B cell (primary cell): ENCODE data around the gene ARHGDIB. TPM values are rescaled to one million over a fixed set of nuclear protein-coding genes. Genes with fewer than 3 reads are reported as not detected.

Experiments
- ATAC-seq: fragments of 200-7000 bp; cut with Tn5 transposase; one replicate; pipeline ENCODE4 v1.10.0; 2021; ENCODE audit warnings: low read depth, mild to moderate bottlenecking, moderate number of reproducible peaks, moderate library complexity
- CTCF ChIA-PET: fragments of 350-600 bp; sonication (Branson Sonifier 250); formaldehyde crosslinking; loops from one replicate; lab custom pipeline; 2021; ENCODE audit warnings: antibody characterized with exemption, inconsistent platforms; lab: Charles Lee
- POLR2A ChIA-PET: fragments of 350-600 bp; sonication (Branson Sonifier 250); formaldehyde crosslinking; loops from one replicate; lab custom pipeline; 2021; ENCODE audit warnings: antibody characterized with exemption; lab: Charles Lee
- DNase-seq: peaks from one replicate; pipeline ENCODE4 v3.0.0; 2013
- H2AFZ ChIP-seq: 2 replicates; pipeline ENCODE4 v1.6.1; 2012; ENCODE audit warnings: mild to moderate bottlenecking, low read depth, low read length; ENCODE audit not compliant: insufficient read depth, poor library complexity, severe bottlenecking
- H3K27ac ChIP-seq, 2 donors: 1 replicate in 1 of 2; 2 replicates in 1 of 2; pipeline ENCODE4 v1.5.1; 2012 to 2013; ENCODE audit warnings: low read length in 2 of 2, mild to moderate bottlenecking in 2 of 2, moderate library complexity in 1 of 2
- H3K27me3 ChIP-seq, 4 experiments: fragments of 200-600 bp in 1 of 4; sonication (generic) in 1 of 4; replicated peaks in 1 of 4; 1 replicate in 2 of 4; 2 replicates in 2 of 4; pipeline versions ENCODE4 v1.6.1 to v1.7.0; 2013 to 2016; ENCODE audit warnings: low read length in 3 of 4, mild to moderate bottlenecking in 2 of 4, mixed read lengths in 1 of 4, moderate library complexity in 1 of 4; ENCODE audit not compliant: insufficient read depth in 4 of 4, control insufficient read depth in 3 of 4; ENCODE audit errors: control extremely low read depth in 1 of 4
- H3K36me3 ChIP-seq, 2 experiments: replicated peaks in 1 of 2; 1 replicate in 1 of 2; 2 replicates in 1 of 2; pipeline versions ENCODE4 v1.6.1 to v1.7.1; 2013; ENCODE audit warnings: low read length in 1 of 2; ENCODE audit not compliant: insufficient read depth in 2 of 2, control insufficient read depth in 1 of 2; ENCODE audit errors: control extremely low read depth in 1 of 2, extremely low read depth in 1 of 2
- H3K4me1 ChIP-seq, 2 donors: fragments of 200-600 bp in 1 of 2; sonication (generic) in 1 of 2; 1 replicate in 1 of 2; 2 replicates in 1 of 2; pipeline versions ENCODE4 v1.5.1 to v1.6.1; 2013 to 2017; ENCODE audit warnings: low read length in 2 of 2; ENCODE audit not compliant: control insufficient read depth in 2 of 2, insufficient read depth in 2 of 2
- H3K4me2 ChIP-seq: replicated peaks from 2 replicates; pipeline ENCODE3; 2012; ENCODE audit warnings: mild to moderate bottlenecking, low read depth, low read length; ENCODE audit not compliant: poor library complexity, severe bottlenecking
- H3K4me3 ChIP-seq, 5 experiments: fragments of 200-600 bp in 1 of 5; sonication (generic) in 1 of 5; 1 replicate in 3 of 5; 2 replicates in 2 of 5; pipeline versions ENCODE4 v1.5.1 to v1.7.0; 2011 to 2016; ENCODE audit warnings: low read length in 4 of 5, mild to moderate bottlenecking in 4 of 5, low read depth in 2 of 5, control low read depth in 1 of 5, moderate library complexity in 1 of 5; ENCODE audit not compliant: insufficient read depth in 1 of 5; ENCODE audit errors: control extremely low read depth in 1 of 5, extremely low read depth in 1 of 5
- H3K79me2 ChIP-seq: fragments of 200-600 bp; sonication (generic); one replicate; pipeline ENCODE4 v1.6.0; 2016; ENCODE audit warnings: low read length; ENCODE audit not compliant: control insufficient read depth, insufficient read depth
- H3K9ac ChIP-seq: fragments of 200-600 bp; sonication (generic); 2 replicates; pipeline ENCODE4 v1.6.1; 2017; ENCODE audit warnings: mild to moderate bottlenecking, low read length, moderate library complexity
- H3K9me3 ChIP-seq, 3 donors: one replicate each; pipeline versions ENCODE4 v1.6.1 to v1.7.1; 2013; ENCODE audit warnings: low read length in 2 of 3; ENCODE audit not compliant: control insufficient read depth in 2 of 3, insufficient read depth in 1 of 3; ENCODE audit errors: control extremely low read depth in 1 of 3
- H4K20me1 ChIP-seq: 2 replicates; pipeline ENCODE4 v1.6.0; 2012; ENCODE audit warnings: mild to moderate bottlenecking, low read length; ENCODE audit not compliant: insufficient read depth, control insufficient read depth, poor library complexity, severe bottlenecking
- H3K27ac Mint-ChIP-seq: one replicate; pipeline ENCODE4 v1.8.0; 2021; ENCODE audit warnings: mixed read lengths
- H3K27me3 Mint-ChIP-seq: one replicate; pipeline ENCODE4 v1.8.0; 2021; ENCODE audit warnings: mixed read lengths
- H3K4me1 Mint-ChIP-seq: one replicate; pipeline ENCODE4 v1.8.0; 2021; ENCODE audit warnings: mixed read lengths
- H3K4me3 Mint-ChIP-seq: one replicate; pipeline ENCODE4 v1.8.0; 2021; ENCODE audit warnings: mixed read lengths
- H3K9me3 Mint-ChIP-seq: one replicate; pipeline ENCODE4 v1.8.0; 2022; ENCODE audit warnings: mixed read lengths; ENCODE audit not compliant: insufficient read depth
- CTCF ChIP-seq: fragments of 200-600 bp; IDR thresholded peaks from one replicate; pipeline ENCODE4 v1.8.0; 2022; ENCODE audit warnings: antibody characterized with exemption, mild to moderate bottlenecking
- EZH2 ChIP-seq: IDR thresholded peaks from 2 replicates; pipeline ENCODE4 v1.6.1; 2012; ENCODE audit warnings: borderline replicate concordance, low read depth, mild to moderate bottlenecking, moderate library complexity, low read length; ENCODE audit not compliant: insufficient read depth, poor library complexity, severe bottlenecking
- WGBS: methylation state at CpG from one replicate; pipeline ENCODE4 v1.1.5; 2013; ENCODE audit warnings: missing lambda C conversion rate; ENCODE audit not compliant: insufficient coverage; 5-methylcytosine and 5-hydroxymethylcytosine counted together
- intact Hi-C: fragments of 100-400 bp; cut with micrococcal nuclease; formaldehyde crosslinking; loops from one replicate; pipeline ENCODE4 v1.10.0; 2022
- polyA plus RNA-seq: library from polyadenylated mRNA; depleted of rRNA; stranded (reverse); fragments of >200 nt; gene quantifications from 2 replicates; pipeline ENCODE4 v1.2.3, GENCODE V29; 2012
- total RNA-seq, 2 donors: library from RNA; stranded (reverse); fragments of 120-200 nt in 1 of 2; gene quantifications; 1 replicate in 1 of 2; 2 replicates in 1 of 2; pipeline versions ENCODE4 v1.2.3 to v1.2.4, GENCODE V29; 2013 to 2022

Gene ARHGDIB
- total and polyA plus RNA-seq, 2 donors (not counting 1 experiment from before 2014, with no cell fraction given), result 514 to 826 TPM

- H3K27me3 ChIP-seq, result no peaks in the 10 kb centered on the region
- Mint-ChIP-seq H3K4me1 (peaks cover 39% of the 10 kb centered on the region), H3K9me3 (no peaks in the 10 kb centered on the region), H3K27me3 (no peaks in the 10 kb centered on the region), H3K27ac (no peak overlapping the region), H3K4me3 (no peak overlapping the region)
- peak; percentile 61 for DNase-seq
- TF ChIP-seq EZH2, result no peak
- TF ChIP-seq CTCF, result no peak
- no peaks in the 10 kb centered on the region for H3K9me3 ChIP-seq
- intact Hi-C loops, result no loop called here
- no peak overlapping the region for H3K4me3 ChIP-seq
- H3K27ac ChIP-seq, result peak overlapping the region in 1 of 2 donors; percentile 14
- no peak overlapping the region for H3K9ac ChIP-seq
- 38% methylated on average over 2 of the region's 2 CpGs for WGBS
- POLR2A ChIA-PET, result no interaction called here
- H3K4me1 ChIP-seq, result peaks cover 36 to 48% of the 10 kb centered on the region in 2 donors
- H3K36me3 ChIP-seq, result no peaks in the 10 kb centered on the region
- CTCF ChIA-PET, result interaction anchor here (1.0 to 2.5 kb wide), 3 partner anchors 42 to 133 kb away, joined by 5 to 6 read pairs (median 6); partner anchors contain the start of gene ERP27
- peak overlapping the region; percentile 16 for H3K4me2 ChIP-seq
- no peak for ATAC-seq
- no peak overlapping the region for H2AFZ ChIP-seq
- peaks cover 11% of the 10 kb centered on the region for H3K79me2 ChIP-seq
- H4K20me1 ChIP-seq, result no peaks in the 10 kb centered on the region
Measured at GRCh38 chr12:14981049-14981448, 19.6 kb upstream of the ARHGDIB start.

GRCh38 chr12:14979468-14979867, 18.1 kb upstream of the ARHGDIB start:
- H4K20me1 ChIP-seq, result no peaks in the 10 kb centered on the region
- ChIA-PET CTCF (interaction anchor here (1.1 to 2.5 kb wide), 2 partner anchors 131 to 134 kb away, joined by 3 to 6 read pairs; no protein-coding TSS in a partner anchor), POLR2A (no interaction called here)
- peaks cover 36% of the 10 kb centered on the region for H3K4me1 Mint-ChIP-seq
- DNase-seq (no peak), ATAC-seq (no peak)
- no peak overlapping the region for H3K4me3 Mint-ChIP-seq
- no peaks in the 10 kb centered on the region for H3K27me3 ChIP-seq
- H3K36me3 ChIP-seq, result no peaks in the 10 kb centered on the region
- peak overlapping the region; percentile 13 for H3K4me2 ChIP-seq
- H3K27ac ChIP-seq, result peak overlapping the region in 1 of 2 donors; percentile 44
- H3K9me3 Mint-ChIP-seq, result no peaks in the 10 kb centered on the region
- TF ChIP-seq EZH2 (no peak), CTCF (no peak)
- H3K79me2 ChIP-seq, result peaks cover 11% of the 10 kb centered on the region
- H3K9me3 ChIP-seq, result no peaks in the 10 kb centered on the region
- intact Hi-C loops, result loop anchor here (1.0 kb wide), 1 partner anchor 12 kb away; no protein-coding TSS in a partner anchor
- H3K27me3 Mint-ChIP-seq, result no peaks in the 10 kb centered on the region
- no peak overlapping the region for H2AFZ ChIP-seq
- peaks cover 35 to 48% of the 10 kb centered on the region in 2 donors for H3K4me1 ChIP-seq
- H3K27ac Mint-ChIP-seq, result no peak overlapping the region
- H3K9ac ChIP-seq, result no peak overlapping the region
- peak overlapping the region in 1 of 5 experiments; percentile 1 for H3K4me3 ChIP-seq
